HepG2 (cell line): Measurements from ENCODE around the gene SH3GLB2. TPM values are rescaled to one million over a fixed set of nuclear protein-coding genes. Genes with fewer than 3 reads are reported as not detected.
A peak's percentile ranks its signal among the peaks of the same experiment; 100 is the strongest.

Source experiments
- ATAC-seq: fragments of 200-7000 bp; cut with Tn5 transposase; 3 replicates; pipeline ENCODE4 v1.9.1; 2020; ENCODE audit warnings: mild to moderate bottlenecking, moderate library complexity
- BruUV-seq: library from RNA; stranded (reverse); fragments of 400-500 nt; replicated peaks from 2 replicates; lab custom pipeline; 2021; lab: Mats Ljungman, UMichigan
- CTCF ChIA-PET: fragments of 300-600 bp; formaldehyde crosslinking; extraction: SDS; loops from one replicate; lab custom pipeline; 2021; ENCODE audit warnings: low total read pairs, inconsistent platforms, low intra/inter-chr PET ratio; lab: Yijun Ruan, JAX
- POLR2A ChIA-PET: fragments of 350-600 bp; sonication (Branson Sonifier 250); formaldehyde crosslinking; loops from one replicate; lab custom pipeline; 2020; ENCODE audit warnings: antibody characterized with exemption, inconsistent platforms; lab: Yijun Ruan, JAX
- DNase-seq: peaks from one replicate; pipeline ENCODE4 v3.0.0-alpha.2; 2015; ENCODE audit warnings: low spot score
- FAIRE-seq: peaks from 3 replicates; lab custom pipeline; 2011; peaks lifted over from hg19 to GRCh38; lab: Jason Lieb, UNC
- H2AFZ ChIP-seq: one replicate; pipeline ENCODE4 v1.6.1; 2011; ENCODE audit warnings: low read length, inconsistent platforms
- H3K27ac ChIP-seq: fragments of 300-600 bp; 3 replicates; pipeline ENCODE4 v1.8.0; 2011; ENCODE audit warnings: mixed run types, mild to moderate bottlenecking, mixed read lengths, low read length, inconsistent platforms; ENCODE audit not compliant: insufficient read depth; ENCODE audit errors: extremely low read length
- H3K27me3 ChIP-seq, 2 experiments: fragments of 200-600 bp in 1 of 2; 2 replicates in 1 of 2; 3 replicates in 1 of 2; pipeline versions ENCODE4 v1.6.0 to v1.8.0; 2011; ENCODE audit warnings: low read length in 2 of 2, mild to moderate bottlenecking in 2 of 2, moderate library complexity in 2 of 2, inconsistent platforms in 1 of 2; ENCODE audit not compliant: insufficient read depth in 2 of 2, control insufficient read depth in 1 of 2
- H3K36me3 ChIP-seq, 2 experiments: fragments of 200-600 bp in 1 of 2; replicated peaks in 1 of 2; 2 replicates in 1 of 2; 3 replicates in 1 of 2; pipeline versions ENCODE4 v1.5.1 to v1.8.0; 2011; ENCODE audit warnings: low read length in 2 of 2, inconsistent platforms in 1 of 2; ENCODE audit not compliant: insufficient read depth in 2 of 2, control insufficient read depth in 1 of 2
- H3K4me1 ChIP-seq: 2 replicates; pipeline ENCODE4 v1.5.1; 2012; ENCODE audit warnings: low read length, inconsistent platforms; ENCODE audit not compliant: insufficient read depth
- H3K4me2 ChIP-seq: 2 replicates; pipeline ENCODE4 v1.6.0; 2011; ENCODE audit warnings: low read depth, low read length, inconsistent platforms
- H3K4me3 ChIP-seq, 3 experiments: fragments of 200-600 bp in 1 of 3; sonication (generic), shearing (Covaris generic) in 1 of 3; replicated peaks in 1 of 3; 2 replicates each; pipeline ENCODE4 v1.5.1; 2011 to 2016; ENCODE audit warnings: low read length in 3 of 3, inconsistent platforms in 2 of 3, low read depth in 2 of 3, mild to moderate bottlenecking in 2 of 3, control low read depth in 1 of 3, mixed read lengths in 1 of 3; ENCODE audit not compliant: insufficient read depth in 1 of 3
- H3K79me2 ChIP-seq: one replicate; pipeline ENCODE4 v1.6.1; 2011; ENCODE audit warnings: low read length, inconsistent platforms; ENCODE audit not compliant: insufficient read depth
- H3K9ac ChIP-seq: 2 replicates; pipeline ENCODE4 v1.6.0; 2011; ENCODE audit warnings: mild to moderate bottlenecking, low read depth, low read length, inconsistent platforms; ENCODE audit not compliant: insufficient read depth
- H3K9me3 ChIP-seq: 2 replicates; pipeline ENCODE4 v1.5.1; 2012; ENCODE audit warnings: mild to moderate bottlenecking, low read length
- H4K20me1 ChIP-seq: 2 replicates; pipeline ENCODE4 v1.6.0; 2011; ENCODE audit warnings: inconsistent platforms, mild to moderate bottlenecking, low read length, moderate library complexity; ENCODE audit not compliant: insufficient read depth
- ASH2L ChIP-seq: fragments of 300-600, 200-600 bp; sonication (generic); IDR thresholded peaks from 2 replicates; pipeline ENCODE4 v1.7.0; 2017; ENCODE audit warnings: low read depth, mild to moderate bottlenecking, moderate library complexity, mixed read lengths, low read length; ENCODE audit not compliant: insufficient read length
- EHMT2 ChIP-seq: fragments of 200-600 bp; sonication (generic); IDR thresholded peaks from 2 replicates; pipeline ENCODE4 v1.7.0; 2017; ENCODE audit warnings: antibody characterized with exemption, low read depth, low read length, borderline replicate concordance
- GABPB1 ChIP-seq: IDR thresholded peaks from 2 replicates; pipeline ENCODE4 v1.6.1; 2016; ENCODE audit warnings: mild to moderate bottlenecking, missing genetic modification reagents, moderate library complexity, missing compliant biosample characterization
- GATAD2A ChIP-seq: IDR thresholded peaks from 2 replicates; pipeline ENCODE4 v1.6.1; 2016
- MATR3 ChIP-seq: sonication (generic); formaldehyde crosslinking; IDR thresholded peaks from 2 replicates; pipeline ENCODE4 v1.4.0; 2020; ENCODE audit warnings: missing genetic modification reagents
- MTF2 ChIP-seq: sonication (generic); formaldehyde crosslinking; IDR thresholded peaks from 2 replicates; pipeline ENCODE4 v1.5.0; 2020; ENCODE audit warnings: missing genetic modification reagents, borderline replicate concordance
- NR1H2 ChIP-seq: sonication (generic); formaldehyde crosslinking; IDR thresholded peaks from 2 replicates; pipeline ENCODE4 v1.8.1; 2022; ENCODE audit warnings: low read depth, missing genetic modification reagents, borderline replicate concordance
- PAX8 ChIP-seq: sonication (generic); formaldehyde crosslinking; IDR thresholded peaks from 2 replicates; pipeline ENCODE4 v1.8.0; 2022; ENCODE audit warnings: mild to moderate bottlenecking, missing genetic modification reagents, borderline replicate concordance
- RBM22 ChIP-seq: fragments of 200-400 bp; formaldehyde crosslinking; optimal IDR thresholded peaks from 2 replicates; pipeline ENCODE3; 2017; ENCODE audit warnings: mild to moderate bottlenecking, low read length, moderate library complexity
- SOX5 ChIP-seq: IDR thresholded peaks from 2 replicates; pipeline ENCODE4 v1.6.1; 2016; ENCODE audit warnings: borderline replicate concordance
- TFDP1 ChIP-seq: IDR thresholded peaks from 2 replicates; pipeline ENCODE4 v1.6.1; 2016; ENCODE audit warnings: missing compliant biosample characterization, missing genetic modification reagents, borderline replicate concordance
- ZBTB21 ChIP-seq: sonication (generic); formaldehyde crosslinking; IDR thresholded peaks from 2 replicates; pipeline ENCODE4 v1.4.0; 2020; ENCODE audit warnings: missing genetic modification reagents
- ZBTB38 ChIP-seq: sonication (generic); formaldehyde crosslinking; IDR thresholded peaks from 2 replicates; pipeline ENCODE4 v1.5.1; 2020; ENCODE audit warnings: mild to moderate bottlenecking, missing genetic modification reagents
- ZFX ChIP-seq: sonication (generic); formaldehyde crosslinking; IDR thresholded peaks from 2 replicates; pipeline ENCODE4 v1.4.0; 2020; ENCODE audit warnings: mild to moderate bottlenecking, low read depth, missing genetic modification reagents, moderate library complexity
- ZNF30 ChIP-seq: sonication (generic); formaldehyde crosslinking; IDR thresholded peaks from 2 replicates; pipeline ENCODE4 v1.5.0; 2020; ENCODE audit warnings: mild to moderate bottlenecking, missing genetic modification reagents
- ZNF431 ChIP-seq: sonication (generic); formaldehyde crosslinking; IDR thresholded peaks from 2 replicates; pipeline ENCODE4 v1.9.0; 2022; ENCODE audit warnings: missing genetic modification reagents, low read depth, mild to moderate bottlenecking, borderline replicate concordance
- ZSCAN20 ChIP-seq: sonication (generic); formaldehyde crosslinking; IDR thresholded peaks from 2 replicates; pipeline ENCODE4 v1.4.0; 2020; ENCODE audit warnings: missing genetic modification reagents, mild to moderate bottlenecking, borderline replicate concordance
- WGBS: methylation state at CpG from one replicate; pipeline ENCODE4 v1.1.6; 2017; ENCODE audit warnings: low lambda C conversion rate; 5-methylcytosine and 5-hydroxymethylcytosine counted together
- in situ Hi-C: cut with HindIII; loops from 2 replicates; pipeline ENCODE4 v1.10.0; 2017; ENCODE audit warnings: low pct_unique_long_range_greater_than_20kb; ENCODE audit not compliant: extremely low pct_ligation_motif_present
- intact Hi-C: fragments of 100-400 bp; cut with micrococcal nuclease; formaldehyde crosslinking; loops from one replicate; pipeline ENCODE4 v1.10.0; 2022; ENCODE audit not compliant: unreplicated experiment
- polyA plus RNA-seq, 8 experiments: library from polyadenylated mRNA; depleted of rRNA in 3 of 8; stranded (reverse) in 7 of 8; unstranded in 1 of 8; fragments of >200 nt; fragmentation: Illumina TruSeq in 4 of 8; extraction: Trizol in 4 of 8; gene quantifications; 2 replicates each; pipeline versions ENCODE4 v1.2.1 to v1.2.3, GENCODE V29; 2011 to 2016; ENCODE audit warnings: low read depth in 4 of 8, missing spikeins in 1 of 8, mixed read lengths in 1 of 8; ENCODE audit not compliant: insufficient read depth in 1 of 8
- total RNA-seq, 5 experiments: library from RNA; depleted of rRNA; stranded (reverse); fragments of >200 nt; fragmentation: Illumina TruSeq; extraction: Trizol; gene quantifications; 2 replicates each; pipeline ENCODE4 v1.2.3, GENCODE V29; 2016; ENCODE audit warnings: low read depth in 1 of 5

SH3GLB2 gene
- total and polyA plus RNA-seq, 2 of the 13 experiments (the other 11 are each of a cell fraction or from before 2014, with no cell fraction given), result 24.0 to 40.6 TPM

- POLR2A ChIA-PET, result no interaction called here
- Histone ChIP-seq H3K9me3 (no peaks in the 10 kb centered on the region), H3K4me2 (no peak overlapping the region), H2AFZ (no peak overlapping the region), H3K4me1 (no peaks in the 10 kb centered on the region), H3K27ac (no peak overlapping the region), H4K20me1 (no peaks in the 10 kb centered on the region), H3K27me3 (no peaks in the 10 kb centered on the region), H3K4me3 (no peak overlapping the region), H3K36me3 (peaks cover 49 to 81% of the 10 kb centered on the region in 2 experiments)
- FAIRE-seq (no peak), DNase-seq (no peak), ATAC-seq (no peak)
- 92% methylated on average over 9 of the region's 10 CpGs for WGBS
- intact Hi-C loops (loop anchor here (10.0 kb wide), 1 partner anchor 147 kb away; no protein-coding TSS in a partner anchor), in situ Hi-C loops (no loop called here)
- TF ChIP-seq NR1H2 (CRISPR knock-in tag) (no peak), MATR3 (CRISPR knock-in tag) (no peak), TFDP1 (CRISPR knock-in tag) (no peak), RBM22 (peak; percentile 65)
- TF ChIP-seq, all 625 proteins: peak for 1
- CTCF ChIA-PET, result no interaction called here
- Histone ChIP-seq H3K9ac (no peak overlapping the region), H3K79me2 (no peaks in the 10 kb centered on the region)
- no TSS peak for BruUV-seq
Measured at GRCh38 chr9:129001504-129002325, 26.4 kb downstream of the SH3GLB2 start.

GRCh38 chr9:128999581-129000206 is 28.4 kb downstream of the SH3GLB2 start:
- WGBS, result over 99% methylated on average over 13 of the region's 13 CpGs
- H3K4me3 ChIP-seq, result no peak overlapping the region
- ATAC-seq (no peak), DNase-seq (no peak), FAIRE-seq (no peak)
- BruUV-seq, result no TSS peak
- no peak overlapping the region for H3K9ac ChIP-seq
- H3K4me2 ChIP-seq, result no peak overlapping the region
- H4K20me1 ChIP-seq, result no peaks in the 10 kb centered on the region
- no peaks in the 10 kb centered on the region for H3K9me3 ChIP-seq
- ChIA-PET POLR2A (no interaction called here), CTCF (no interaction called here)
- H3K27me3 ChIP-seq, result no peaks in the 10 kb centered on the region
- in situ Hi-C loops (no loop called here), intact Hi-C loops (loop anchor here (10.0 kb wide), 1 partner anchor 145 kb away; no protein-coding TSS in a partner anchor)
- no peak overlapping the region for H2AFZ ChIP-seq
- no peaks in the 10 kb centered on the region for H3K4me1 ChIP-seq
- H3K36me3 ChIP-seq, result peaks cover 48 to 81% of the 10 kb centered on the region in 2 experiments
- no peak overlapping the region for H3K27ac ChIP-seq
- H3K79me2 ChIP-seq, result no peaks in the 10 kb centered on the region
- TF ChIP-seq ZNF431 (CRISPR knock-in tag) (no peak), EHMT2 (no peak), GATAD2A (CRISPR knock-in tag) (no peak), ZSCAN20 (CRISPR knock-in tag) (no peak), SOX5 (CRISPR knock-in tag) (no peak), MTF2 (CRISPR knock-in tag) (no peak), PAX8 (CRISPR knock-in tag) (no peak), ZNF30 (CRISPR knock-in tag) (no peak), GABPB1 (CRISPR knock-in tag) (no peak), ZBTB38 (CRISPR knock-in tag) (no peak), ASH2L (no peak), ZFX (CRISPR knock-in tag) (no peak), ZBTB21 (CRISPR knock-in tag) (no peak)
